ENCODE measurements around the gene ROBO1. TPM values are rescaled to one million over a fixed set of nuclear protein-coding genes. Genes with fewer than 3 reads are reported as not detected.

ROBO1 gene
- total RNA-seq, 1 experiment from 2014 or later = 67.6 TPM

GRCh38 chr3:79670178-79670577, 97.6 kb downstream of the ROBO1 start:
- ChIA-PET POLR2A (ENCODE audit: low non-redundant PET) (no interaction called here), CTCF (no interaction called here)
- no peaks in the 10 kb centered on the region for H3K27me3 ChIP-seq (replicated peaks; ENCODE audit: insufficient read depth, low read depth, low read length, poor library complexity)
- TF ChIP-seq EZH2 (IDR thresholded peaks at IDR 0.05; ENCODE audit: borderline replicate concordance, low read depth, low read length, poor library complexity, severe bottlenecking) (no peak), CTCF (conservative IDR thresholded peaks at IDR 0.05; ENCODE audit: low read depth, low read length) (no peak)
- no peak overlapping the region for H3K27ac ChIP-seq (ENCODE audit: low read depth, low read length, poor library complexity, severe bottlenecking)
- H3K4me1 ChIP-seq (ENCODE audit: insufficient read depth, low read length, poor library complexity, severe bottlenecking) = no peaks in the 10 kb centered on the region
- BruUV-seq (replicated peaks) = no TSS peak
- intact Hi-C loops (cut with micrococcal nuclease; ENCODE audit: unreplicated experiment) = no loop called here
- no peaks in the 10 kb centered on the region for H3K36me3 ChIP-seq (ENCODE audit: insufficient read depth, low read length, poor library complexity, severe bottlenecking)
- no peak for DNase-seq (ENCODE audit: low spot score)
- no peak overlapping the region for H3K4me3 ChIP-seq (ENCODE audit: low read depth, low read length, poor library complexity, severe bottlenecking)
- no peaks in the 10 kb centered on the region for H3K9me3 ChIP-seq (ENCODE audit: low read depth, low read length, poor library complexity, severe bottlenecking)

DNA sequence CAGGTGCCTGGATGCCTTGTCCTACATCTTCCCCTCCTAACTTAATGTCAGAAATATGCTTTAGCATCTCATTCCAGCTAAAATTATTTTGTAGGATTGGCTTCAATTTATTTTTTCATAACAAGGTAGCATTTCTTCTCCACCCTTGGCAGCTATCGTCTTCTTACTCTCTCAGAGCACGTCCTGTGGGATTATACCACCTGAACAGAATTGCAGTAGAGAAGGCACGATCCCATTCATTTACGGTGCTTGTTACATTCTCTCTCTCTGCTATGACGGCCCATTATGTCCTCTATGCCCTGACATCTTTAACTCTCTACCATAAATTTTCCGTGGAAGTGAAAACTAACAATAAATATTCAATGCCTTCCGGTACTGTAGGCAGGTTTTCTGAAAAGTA, 103.3 kb downstream of the ROBO1 start:
- H3K9me3 ChIP-seq (ENCODE audit: low read depth, low read length, poor library complexity, severe bottlenecking) = no peaks in the 10 kb centered on the region
- POLR2A ChIA-PET (ENCODE audit: low non-redundant PET) = no interaction called here
- CTCF ChIA-PET = no interaction called here
- H3K4me1 ChIP-seq (ENCODE audit: insufficient read depth, low read length, poor library complexity, severe bottlenecking) = peaks cover 10% of the 10 kb centered on the region
- no peak overlapping the region for H3K27ac ChIP-seq (ENCODE audit: low read depth, low read length, poor library complexity, severe bottlenecking)
- no peak for DNase-seq (ENCODE audit: low spot score)
- intact Hi-C loops (cut with micrococcal nuclease; ENCODE audit: unreplicated experiment) = no loop called here
- H3K27me3 ChIP-seq (replicated peaks; ENCODE audit: insufficient read depth, low read depth, low read length, poor library complexity) = no peaks in the 10 kb centered on the region
- no peak overlapping the region for H3K4me3 ChIP-seq (ENCODE audit: low read depth, low read length, poor library complexity, severe bottlenecking)
- no peak for TF ChIP-seq EZH2 (IDR thresholded peaks at IDR 0.05; ENCODE audit: borderline replicate concordance, low read depth, low read length, poor library complexity, severe bottlenecking)
- no peak for TF ChIP-seq CTCF (conservative IDR thresholded peaks at IDR 0.05; ENCODE audit: low read depth, low read length)
- no TSS peak for BruUV-seq (replicated peaks)
- H3K36me3 ChIP-seq (ENCODE audit: insufficient read depth, low read length, poor library complexity, severe bottlenecking) = no peaks in the 10 kb centered on the region

- ChIA-PET CTCF (no interaction called here), POLR2A (ENCODE audit: low non-redundant PET) (interaction anchor here (0.7 kb wide), 1 partner anchor 115 kb away, joined by 3 read pairs; no protein-coding TSS in a partner anchor)
- intact Hi-C loops (cut with micrococcal nuclease; ENCODE audit: unreplicated experiment) = no loop called here
- Histone ChIP-seq H3K9me3 (ENCODE audit: low read depth, low read length, poor library complexity, severe bottlenecking) (no peaks in the 10 kb centered on the region), H3K4me1 (ENCODE audit: insufficient read depth, low read length, poor library complexity, severe bottlenecking) (peaks cover 10% of the 10 kb centered on the region), H3K36me3 (ENCODE audit: insufficient read depth, low read length, poor library complexity, severe bottlenecking) (no peaks in the 10 kb centered on the region), H3K27me3 (replicated peaks; ENCODE audit: insufficient read depth, low read depth, low read length, poor library complexity) (no peaks in the 10 kb centered on the region), H3K4me3 (ENCODE audit: low read depth, low read length, poor library complexity, severe bottlenecking) (no peak overlapping the region), H3K27ac (ENCODE audit: low read depth, low read length, poor library complexity, severe bottlenecking) (no peak overlapping the region)
- BruUV-seq (replicated peaks) = no TSS peak
- DNase-seq (ENCODE audit: low spot score) = peak; percentile 52
- TF ChIP-seq EZH2 (IDR thresholded peaks at IDR 0.05; ENCODE audit: borderline replicate concordance, low read depth, low read length, poor library complexity, severe bottlenecking) = no peak
- no peak for TF ChIP-seq CTCF (conservative IDR thresholded peaks at IDR 0.05; ENCODE audit: low read depth, low read length)
Measured at GRCh38 chr3:79661896-79662295, 105.9 kb downstream of the ROBO1 start.

Data from A673 (cell line).